ENCODE measurements around the gene PRR19. TPM values are rescaled to one million over a fixed set of nuclear protein-coding genes. Genes with fewer than 3 reads are reported as not detected.
"Not testable (repeated sequence)": the region's sequence is repeated elsewhere in the genome, so short reads cannot be mapped to it uniquely, and the experiment has no call there.

Gene PRR19
- total and polyA plus RNA-seq, 10 of the 15 experiments (the other 5 are each of a cell fraction or from before 2014, with no cell fraction given): 0.09 to 1.7 (median 0.73) TPM; not detected in 1

- FAIRE-seq; H3K36me3 ChIP-seq (ENCODE audit: control insufficient read depth in 2 of 2, insufficient read depth in 2 of 2, low read length in 1 of 2); H3K27me3 ChIP-seq (replicated peaks in 1 of 2; ENCODE audit: control insufficient read depth in 2 of 2, insufficient read depth in 2 of 2, low read length in 1 of 2); H3K27ac ChIP-seq (ENCODE audit: control insufficient read depth, insufficient read depth); BruUV-seq (replicated peaks); ATAC-seq; H3K9me3 ChIP-seq (replicated peaks; ENCODE audit: control insufficient read depth, insufficient read depth, low read length); intact Hi-C loops (cut with micrococcal nuclease; ENCODE audit: unreplicated experiment); in situ Hi-C loops (cut with MboI); H3K9ac ChIP-seq (ENCODE audit: control insufficient read depth, insufficient read depth, low read length); DNase-seq (ENCODE audit: low read depth, low spot score); H4K20me1 ChIP-seq (ENCODE audit: control insufficient read depth, insufficient read depth): not testable (repeated sequence)
- H3K79me2 ChIP-seq (ENCODE audit: control insufficient read depth, insufficient read depth, low read length): peaks cover 26% of the 10 kb centered on the region
- 80% methylated on average over 25 of the region's 25 CpGs for WGBS (ENCODE audit: insufficient coverage, insufficient replicate concordance, low lambda C conversion rate, missing lambda C conversion rate)
- peak overlapping the region; percentile 95 for H2AFZ ChIP-seq (ENCODE audit: control insufficient read depth, low read depth, low read length)
- CTCF ChIA-PET: interaction anchor here (1.4 kb wide), 1 partner anchor 23 kb away, joined by 3 read pairs; no protein-coding TSS in a partner anchor
- H3K4me1 ChIP-seq (ENCODE audit: control insufficient read depth, insufficient read depth, low read length): peaks cover 15% of the 10 kb centered on the region
- POLR2A ChIA-PET: interaction anchor here (0.6 to 1.2 kb wide), 3 partner anchors 10 to 65 kb away, joined by 3 to 6 read pairs (median 3); partner anchors contain the start of gene GSK3A
- RAD21 ChIA-PET (ENCODE audit: unreplicated experiment): interaction anchor here (1.0 kb wide), 1 partner anchor 13 kb away, joined by 3 read pairs; no protein-coding TSS in a partner anchor
- SMC1A ChIA-PET (ENCODE audit: uncharacterized antibody, unreplicated experiment): interaction anchor here (1.2 kb wide), 1 partner anchor 24 kb away, joined by 3 read pairs; no protein-coding TSS in a partner anchor
- H3K4me3 ChIP-seq: 0 out of 2 replicates have a peak overlapping the region, but pooled peaks have one; percentile 63
- peak overlapping the region; percentile 94; the same call in 1 of the 2 replicates for H3K4me2 ChIP-seq (ENCODE audit: control insufficient read depth, insufficient read depth)
Observed at GRCh38 chr19:42266928-42267603, 34.9 kb upstream of the PRR19 start.

DNA sequence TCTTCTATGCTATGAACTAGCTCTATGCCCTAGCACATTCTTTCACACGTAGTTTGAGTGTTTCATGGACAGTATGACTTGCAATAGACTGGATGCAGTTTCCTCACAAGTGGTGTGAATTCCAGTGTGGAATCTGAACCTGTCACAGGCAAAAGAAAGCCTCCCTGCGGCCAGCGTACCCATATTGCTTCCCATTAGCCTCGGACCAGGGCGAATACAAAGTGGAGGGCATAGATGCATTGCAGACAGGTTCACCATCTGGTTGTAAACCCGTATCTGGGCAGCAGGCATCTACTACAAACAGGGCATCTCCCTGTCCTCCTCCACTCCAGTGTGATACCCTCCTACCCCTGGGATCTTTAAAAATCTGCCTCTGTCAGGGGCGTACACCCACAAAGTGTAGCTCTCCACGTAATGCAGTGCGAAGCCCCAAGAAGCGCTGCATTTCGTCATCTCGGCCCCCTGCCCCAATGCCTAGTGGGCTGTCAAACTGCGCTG, 34.2 kb upstream of the PRR19 start:
- Histone ChIP-seq H2AFZ (ENCODE audit: control insufficient read depth, low read depth, low read length) (peak overlapping the region; percentile 95), H3K4me3 (peak overlapping the region; percentile 63; the same call in 1 of the 2 replicates), H3K4me2 (ENCODE audit: control insufficient read depth, insufficient read depth) (peak overlapping the region; percentile 94), H3K36me3 (ENCODE audit: control insufficient read depth in 2 of 2, insufficient read depth in 2 of 2, low read length in 1 of 2) (peaks cover 0 to 7% of the 10 kb centered on the region in 2 experiments; a peak in 2 of 4 replicates), H3K9me3 (replicated peaks; ENCODE audit: control insufficient read depth, insufficient read depth, low read length) (no peaks in the 10 kb centered on the region), H3K79me2 (ENCODE audit: control insufficient read depth, insufficient read depth, low read length) (peaks cover 27% of the 10 kb centered on the region), H3K27me3 (replicated peaks in 1 of 2; ENCODE audit: control insufficient read depth in 2 of 2, insufficient read depth in 2 of 2, low read length in 1 of 2) (no peaks in the 10 kb centered on the region), H3K4me1 (ENCODE audit: control insufficient read depth, insufficient read depth, low read length) (peaks cover 15% of the 10 kb centered on the region), H4K20me1 (ENCODE audit: control insufficient read depth, insufficient read depth) (no peaks in the 10 kb centered on the region), H3K9ac (ENCODE audit: control insufficient read depth, insufficient read depth, low read length) (peak overlapping the region; percentile 99), H3K27ac (ENCODE audit: control insufficient read depth, insufficient read depth) (peak overlapping the region; percentile 100)
- in situ Hi-C loops (cut with MboI): no loop called here
- no TSS peak for BruUV-seq (replicated peaks)
- DNase-seq (ENCODE audit: low read depth, low spot score) (no peak), ATAC-seq (no peak), FAIRE-seq (no peak)
- SMC1A ChIA-PET (ENCODE audit: uncharacterized antibody, unreplicated experiment): interaction anchor here (1.2 kb wide), 1 partner anchor 25 kb away, joined by 3 read pairs; no protein-coding TSS in a partner anchor
- CTCF ChIA-PET: interaction anchor here (0.7 to 1.4 kb wide), 2 partner anchors 23 to 154 kb away, joined by 3 read pairs; no protein-coding TSS in a partner anchor
- POLR2A ChIA-PET: interaction anchor here (0.6 to 1.2 kb wide), 2 partner anchors 11 to 25 kb away, joined by 3 read pairs; partner anchors contain the start of gene GSK3A
- RAD21 ChIA-PET (ENCODE audit: unreplicated experiment): interaction anchor here (1.0 kb wide), 1 partner anchor 12 kb away, joined by 3 read pairs; no protein-coding TSS in a partner anchor
- intact Hi-C loops (cut with micrococcal nuclease; ENCODE audit: unreplicated experiment): loop anchor here (1.0 to 2.0 kb wide), 3 partner anchors 12 to 24 kb away; partner anchors contain the start of gene ERF
- WGBS (ENCODE audit: insufficient coverage, insufficient replicate concordance, low lambda C conversion rate, missing lambda C conversion rate): 4% methylated on average over 13 of the region's 13 CpGs
- no peak for TF ChIP-seq EP300 (IDR thresholded peaks at IDR 0.05; ENCODE audit: borderline replicate concordance in 1 of 2, control insufficient read depth in 1 of 2, low read depth in 2 of 2, low read length in 2 of 2)
- TF ChIP-seq CBX5 (IDR thresholded peaks at IDR 0.05; ENCODE audit: low read depth): no peak
- no peak for TF ChIP-seq PAX8 (IDR thresholded peaks at IDR 0.05)
- TF ChIP-seq ESRRA (IDR thresholded peaks at IDR 0.05; ENCODE audit: low read length): no peak
- no peak for TF ChIP-seq ZZZ3 (IDR thresholded peaks at IDR 0.05; ENCODE audit: control insufficient read depth, insufficient read length, low read depth)
- TF ChIP-seq IRF4 (IDR thresholded peaks at IDR 0.05; ENCODE audit: low read depth, low read length): no peak
- no peak for TF ChIP-seq NFYB (IDR thresholded peaks at IDR 0.05; ENCODE audit: insufficient read depth, low read depth, low read length)
- TF ChIP-seq BHLHE40 (IDR thresholded peaks at IDR 0.05; ENCODE audit: borderline replicate concordance in 1 of 2, low read depth in 2 of 2, low read length in 1 of 2): no peak
- no peak for TF ChIP-seq KAT2A (conservative IDR thresholded peaks at IDR 0.05; ENCODE audit: control insufficient read depth, low read depth, low read length)
- TF ChIP-seq, protein P1, sequence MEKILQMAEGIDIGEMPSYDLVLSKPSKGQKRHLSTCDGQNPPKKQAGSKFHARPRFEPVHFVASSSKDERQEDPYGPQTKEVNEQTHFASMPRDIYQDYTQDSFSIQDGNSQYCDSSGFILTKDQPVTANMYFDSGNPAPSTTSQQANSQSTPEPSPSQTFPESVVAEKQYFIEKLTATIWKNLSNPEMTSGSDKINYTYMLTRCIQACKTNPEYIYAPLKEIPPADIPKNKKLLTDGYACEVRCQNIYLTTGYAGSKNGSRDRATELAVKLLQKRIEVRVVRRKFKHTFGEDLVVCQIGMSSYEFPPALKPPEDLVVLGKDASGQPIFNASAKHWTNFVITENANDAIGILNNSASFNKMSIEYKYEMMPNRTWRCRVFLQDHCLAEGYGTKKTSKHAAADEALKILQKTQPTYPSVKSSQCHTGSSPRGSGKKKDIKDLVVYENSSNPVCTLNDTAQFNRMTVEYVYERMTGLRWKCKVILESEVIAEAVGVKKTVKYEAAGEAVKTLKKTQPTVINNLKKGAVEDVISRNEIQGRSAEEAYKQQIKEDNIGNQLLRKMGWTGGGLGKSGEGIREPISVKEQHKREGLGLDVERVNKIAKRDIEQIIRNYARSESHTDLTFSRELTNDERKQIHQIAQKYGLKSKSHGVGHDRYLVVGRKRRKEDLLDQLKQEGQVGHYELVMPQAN (conservative IDR thresholded peaks at IDR 0.05): peak; percentile 74; the same call in 1 of the 2 replicates
- no peak for TF ChIP-seq ZNF24 (IDR thresholded peaks at IDR 0.05)
- TF ChIP-seq SMC3 (IDR thresholded peaks at IDR 0.05; ENCODE audit: borderline replicate concordance, low read length): no peak
- 0 out of 2 replicates have a peak, but pooled peaks have one; percentile 40 for TF ChIP-seq RB1 (IDR thresholded peaks at IDR 0.05; ENCODE audit: borderline replicate concordance)

Data from GM12878 (cell line).